GM10266 (cell line): ENCODE data around the gene NFIA.

Source experiments
- DNase-seq: peaks from one replicate; pipeline ENCODE4 v3.0.0; 2012; ENCODE audit errors: extremely low spot score
- CTCF ChIP-seq: IDR thresholded peaks from 2 replicates; pipeline ENCODE4 v1.5.1; 2012; ENCODE audit warnings: mild to moderate bottlenecking, low read depth; ENCODE audit not compliant: control insufficient read depth, insufficient read depth; ENCODE audit errors: missing control alignments

Gene NFIA

GRCh38 chr1:61087571-61087970, 5.2 kb downstream of the NFIA start:
- no peak for DNase-seq
- no peak for TF ChIP-seq CTCF

- DNase-seq: no peak
- TF ChIP-seq CTCF: no peak
Observed at GRCh38 chr1:61088163-61088974, 6.0 kb downstream of the NFIA start.

GRCh38 chr1:61089338-61089737, 7.0 kb downstream of the NFIA start:
- DNase-seq: no peak
- no peak for TF ChIP-seq CTCF

DNA sequence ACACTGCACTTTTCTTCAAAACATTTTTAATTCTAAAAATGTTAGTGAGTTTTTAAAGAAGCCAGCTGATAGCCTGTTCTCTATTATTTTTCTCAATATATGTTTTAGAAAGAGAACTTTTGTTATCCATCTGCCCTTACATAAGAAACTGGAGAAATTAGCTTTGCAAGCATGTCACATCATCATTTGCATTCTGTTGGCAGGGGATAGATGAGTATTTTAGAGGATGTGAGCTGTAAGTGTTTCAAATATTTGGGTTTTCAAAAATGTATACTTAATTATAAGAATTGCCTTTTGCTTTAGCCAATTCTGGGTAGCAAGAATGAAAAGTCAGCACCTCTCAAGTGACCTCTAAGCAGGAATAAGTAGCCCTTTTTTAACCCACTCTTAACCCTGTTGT, 7.4 kb downstream of the NFIA start:
- DNase-seq: no peak

GRCh38 chr1:61090546-61091202, 8.3 kb downstream of the NFIA start:
- DNase-seq: no peak
- no peak for TF ChIP-seq CTCF

More for the DNA sequence above, 7.4 kb downstream of the NFIA start:
- no peak for TF ChIP-seq CTCF

DNA sequence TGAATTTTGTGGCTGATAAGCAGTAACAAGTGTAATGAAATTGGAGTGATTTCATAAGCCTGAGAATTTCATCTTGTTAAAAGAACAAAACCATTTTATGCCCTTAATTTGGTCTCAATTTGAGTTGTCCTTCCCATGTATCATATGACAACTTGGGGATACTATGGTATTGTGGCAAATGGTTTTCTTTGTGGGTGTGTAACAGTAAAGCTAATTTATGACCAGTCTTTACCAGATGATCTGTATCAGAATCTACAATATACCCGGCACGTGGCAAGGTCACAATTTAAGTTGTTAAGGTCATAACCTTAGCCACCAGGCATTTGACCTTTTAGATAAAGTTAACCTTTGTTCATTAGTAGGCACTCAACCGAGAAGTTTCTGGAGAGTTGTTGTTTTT, 9.1 kb downstream of the NFIA start:
- no peak for DNase-seq
- no peak for TF ChIP-seq CTCF

DNA sequence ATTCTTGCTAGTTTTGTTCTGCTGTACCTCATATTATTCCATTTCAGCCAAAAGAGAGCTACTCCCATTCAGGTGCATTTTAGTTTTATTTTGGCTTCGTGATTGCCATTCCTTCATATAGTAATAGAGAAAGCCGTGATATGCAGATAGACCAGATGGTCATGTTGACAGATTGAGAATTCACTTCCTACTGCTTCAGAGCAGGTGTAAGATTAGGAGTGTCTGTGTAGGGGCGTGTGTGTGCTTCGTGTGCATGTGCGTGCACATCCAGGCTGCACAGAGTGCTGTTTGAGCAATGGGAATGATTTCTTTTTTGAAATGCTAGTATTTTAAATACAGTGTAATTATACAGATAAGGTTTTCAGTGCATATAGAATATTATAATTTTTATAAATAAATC, 10.3 kb downstream of the NFIA start:
- no peak for DNase-seq
- TF ChIP-seq CTCF: no peak
